C4-2B (cell line): ENCODE data around the gene IQGAP3.

Experiments
- H3K27ac ChIP-seq: fragments of 450-650 bp; 2 replicates; pipeline ENCODE4 v1.5.1; 2017
- CTCF ChIP-seq: fragments of 450-650 bp; conservative IDR thresholded peaks from 2 replicates; pipeline ENCODE4 v1.5.1; 2017; ENCODE audit warnings: mild to moderate bottlenecking
- ZFX ChIP-seq: fragments of 450-650 bp; IDR thresholded peaks from 2 replicates; pipeline ENCODE4 v1.6.1; 2017

The IQGAP3 gene

GRCh38 chr1:156489166-156489934 lies 83.0 kb downstream of the IQGAP3 start:
- H3K27ac ChIP-seq: no peak overlapping the region

GRCh38 chr1:156488566-156489165 lies 83.7 kb downstream of the IQGAP3 start:
- no peak overlapping the region for H3K27ac ChIP-seq
- TF ChIP-seq ZFX (no peak), CTCF (no peak)

More at GRCh38 chr1:156489166-156489934, 83.0 kb downstream of the IQGAP3 start:
- no peak for TF ChIP-seq ZFX
- no peak for TF ChIP-seq CTCF

GRCh38 chr1:156487862-156488261 lies 84.5 kb downstream of the IQGAP3 start:
- no peak overlapping the region for H3K27ac ChIP-seq
- TF ChIP-seq CTCF (no peak), ZFX (no peak)

GRCh38 chr1:156486421-156487344 lies 85.7 kb downstream of the IQGAP3 start:
- H3K27ac ChIP-seq: no peak overlapping the region
- TF ChIP-seq ZFX: no peak
- no peak for TF ChIP-seq CTCF

- H3K27ac ChIP-seq: no peak overlapping the region
- no peak for TF ChIP-seq ZFX
- no peak for TF ChIP-seq CTCF
Observed at GRCh38 chr1:156485984-156486383, 86.4 kb downstream of the IQGAP3 start.

GRCh38 chr1:156484480-156485058 lies 87.8 kb downstream of the IQGAP3 start:
- no peak overlapping the region for H3K27ac ChIP-seq
- TF ChIP-seq CTCF (no peak), ZFX (no peak)
